ENCODE measurements around the gene DMRT1. TPM values are rescaled to one million over a fixed set of nuclear protein-coding genes. Genes with fewer than 3 reads are reported as not detected.

The DMRT1 gene
- total RNA-seq, 1 experiment from 2014 or later: not detected

GRCh38 chr9:818958-819357 lies 22.5 kb upstream of the DMRT1 start:
- no peaks in the 10 kb centered on the region for H3K36me3 ChIP-seq (ENCODE audit: control insufficient read depth, insufficient read depth, low read length)
- no peak overlapping the region for H3K4me3 ChIP-seq (ENCODE audit: low read depth in 2 of 2, low read length in 2 of 2)
- in situ Hi-C loops (cut with HindIII; ENCODE audit: low pct_unique_long_range_greater_than_20kb, low sequenced_read_pairs) (no loop called here), intact Hi-C loops (cut with micrococcal nuclease; ENCODE audit: unreplicated experiment) (no loop called here)
- no peak overlapping the region for H3K27ac ChIP-seq (ENCODE audit: low read length)
- no peak for TF ChIP-seq REST (IDR thresholded peaks at IDR 0.05; ENCODE audit: insufficient read depth in 1 of 2, low read depth in 2 of 2, low read length in 1 of 2)
- no peak for TF ChIP-seq SIN3A (IDR thresholded peaks at IDR 0.05; ENCODE audit: borderline replicate concordance, insufficient read depth, low read depth, low read length)
- no peak for TF ChIP-seq CTCF (IDR thresholded peaks at IDR 0.05)
- TF ChIP-seq POLR2AphosphoS5 (IDR thresholded peaks at IDR 0.05; ENCODE audit: low read depth, low read length): no peak
- TF ChIP-seq TCF7L2 (IDR thresholded peaks at IDR 0.05; ENCODE audit: low read depth, low read length): no peak
- DNase-seq (ENCODE audit: low read depth, low spot score) (no peak), ATAC-seq (no peak)
- CTCF ChIA-PET: no interaction called here
- no peaks in the 10 kb centered on the region for H3K4me1 ChIP-seq (ENCODE audit: control insufficient read depth, insufficient read depth, low read length)
- H3K9me3 ChIP-seq (ENCODE audit: control insufficient read depth, insufficient read depth, low read depth, low read length): no peaks in the 10 kb centered on the region
- POLR2A ChIA-PET: no interaction called here
- no peaks in the 10 kb centered on the region for H3K27me3 ChIP-seq (ENCODE audit: control insufficient read depth, insufficient read depth, low read length)
- no TSS peak for BruUV-seq (replicated peaks)

DNA sequence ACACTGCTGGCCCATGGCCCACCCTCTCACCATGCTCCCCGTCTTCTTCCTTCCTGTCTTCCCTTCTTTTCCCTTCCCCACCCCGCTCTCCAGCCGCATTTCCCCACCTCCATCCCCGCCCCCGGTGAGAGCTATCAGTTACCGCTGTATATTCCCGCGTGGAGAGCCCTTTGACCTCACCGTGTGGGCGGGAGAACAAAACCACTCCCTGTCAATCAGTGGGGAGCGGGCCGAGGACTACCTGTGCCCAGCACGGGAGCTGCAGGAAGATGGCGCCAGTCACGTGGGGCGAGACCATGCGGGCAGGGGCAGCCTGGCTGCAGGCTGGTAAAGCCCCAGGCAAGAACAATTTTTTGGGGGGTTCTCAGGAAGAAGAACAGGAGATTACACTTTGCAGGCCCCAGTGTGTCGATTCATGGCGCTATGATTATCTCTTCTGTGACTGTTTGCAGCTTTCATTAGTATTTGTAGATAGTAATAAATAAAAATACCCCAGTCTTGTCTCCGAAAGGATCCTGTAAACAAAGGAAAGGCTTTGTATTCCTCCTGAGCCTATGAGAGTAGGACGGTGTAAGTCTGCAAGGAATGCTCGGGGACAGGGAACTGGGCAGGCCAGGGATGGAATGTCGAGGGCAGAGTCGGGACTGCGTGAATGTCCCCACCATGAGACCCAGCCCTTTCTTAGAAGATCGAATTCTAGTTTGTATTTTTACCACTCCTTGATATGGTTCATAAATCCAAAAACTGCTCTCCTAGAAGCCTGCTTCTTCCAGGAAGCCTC lies 14.8 kb upstream of the DMRT1 start:
- no peak for ATAC-seq
- BruUV-seq (replicated peaks): no TSS peak
- in situ Hi-C loops (cut with HindIII; ENCODE audit: low pct_unique_long_range_greater_than_20kb, low sequenced_read_pairs) (no loop called here), intact Hi-C loops (cut with micrococcal nuclease; ENCODE audit: unreplicated experiment) (no loop called here)
- Histone ChIP-seq H3K27ac (ENCODE audit: low read length) (no peak overlapping the region), H3K36me3 (ENCODE audit: control insufficient read depth, insufficient read depth, low read length) (no peaks in the 10 kb centered on the region), H3K9me3 (ENCODE audit: control insufficient read depth, insufficient read depth, low read depth, low read length) (no peaks in the 10 kb centered on the region), H3K4me3 (ENCODE audit: low read depth in 2 of 2, low read length in 2 of 2) (no peak overlapping the region), H3K27me3 (ENCODE audit: control insufficient read depth, insufficient read depth, low read length) (no peaks in the 10 kb centered on the region), H3K4me1 (ENCODE audit: control insufficient read depth, insufficient read depth, low read length) (no peaks in the 10 kb centered on the region)
- ChIA-PET CTCF (no interaction called here), POLR2A (no interaction called here)
- TF ChIP-seq POLR2AphosphoS5 (IDR thresholded peaks at IDR 0.05; ENCODE audit: low read depth, low read length) (no peak), REST (IDR thresholded peaks at IDR 0.05; ENCODE audit: insufficient read depth in 1 of 2, low read depth in 2 of 2, low read length in 1 of 2) (no peak), CTCF (IDR thresholded peaks at IDR 0.05) (no peak), SIN3A (IDR thresholded peaks at IDR 0.05; ENCODE audit: borderline replicate concordance, insufficient read depth, low read depth, low read length) (no peak), TCF7L2 (IDR thresholded peaks at IDR 0.05; ENCODE audit: low read depth, low read length) (no peak)
- DNase-seq (ENCODE audit: low read depth, low spot score): no peak

Measured in Panc1 (cell line).